Measurements from ENCODE around the gene FFAR3.
"Not testable (repeated sequence)": the region's sequence is repeated elsewhere in the genome, so short reads cannot be mapped to it uniquely, and the experiment has no call there.

The FFAR3 gene

GRCh38 chr19:35375505-35376307 is 17.4 kb downstream of the FFAR3 start:
- no peak for DNase-seq (ENCODE audit: low spot score)

GRCh38 chr19:35377656-35378055 is 19.4 kb downstream of the FFAR3 start:
- no peak for DNase-seq (ENCODE audit: low spot score)

- no peak for DNase-seq (ENCODE audit: low spot score)
These were observed 20.1 kb downstream of the FFAR3 start for GRCh38 chr19:35378356-35378755.

GRCh38 chr19:35379545-35379944 is 21.3 kb downstream of the FFAR3 start:
- DNase-seq (ENCODE audit: low spot score), result not testable (repeated sequence)

GRCh38 chr19:35379992-35380391 is 21.7 kb downstream of the FFAR3 start:
- DNase-seq (ENCODE audit: low spot score), result no peak

- no peak for DNase-seq (ENCODE audit: low spot score)
These were observed 22.3 kb downstream of the FFAR3 start for GRCh38 chr19:35380450-35381124.

- no peak for DNase-seq (ENCODE audit: low spot score)
These were observed 23.1 kb downstream of the FFAR3 start for GRCh38 chr19:35381318-35381717.

- DNase-seq (ENCODE audit: low spot score), result no peak
These were observed 23.7 kb downstream of the FFAR3 start for GRCh38 chr19:35381926-35382325.

GRCh38 chr19:35383536-35383935 is 25.3 kb downstream of the FFAR3 start:
- no peak for DNase-seq (ENCODE audit: low spot score)

GRCh38 chr19:35388277-35389054 is 30.2 kb downstream of the FFAR3 start:
- no peak for DNase-seq (ENCODE audit: low spot score)

- DNase-seq (ENCODE audit: low spot score), result no peak
These were observed 31.1 kb downstream of the FFAR3 start for GRCh38 chr19:35389192-35389861.

GRCh38 chr19:35392742-35393715 is 34.8 kb downstream of the FFAR3 start:
- DNase-seq (ENCODE audit: low spot score), result no peak

GRCh38 chr19:35395382-35396199 is 37.3 kb downstream of the FFAR3 start:
- DNase-seq (ENCODE audit: low spot score), result no peak

- no peak for DNase-seq (ENCODE audit: low spot score)
These were observed 38.1 kb downstream of the FFAR3 start for GRCh38 chr19:35396240-35396885.

GRCh38 chr19:35397064-35397463 is 38.8 kb downstream of the FFAR3 start:
- DNase-seq (ENCODE audit: low spot score), result no peak

- DNase-seq (ENCODE audit: low spot score), result no peak
These were observed 40.3 kb downstream of the FFAR3 start for GRCh38 chr19:35398570-35398969.

- DNase-seq (ENCODE audit: low spot score), result no peak
These were observed 41.0 kb downstream of the FFAR3 start for GRCh38 chr19:35399231-35399630.

- no peak for DNase-seq (ENCODE audit: low spot score)
These were observed 41.9 kb downstream of the FFAR3 start for GRCh38 chr19:35399948-35400772.

- no peak for DNase-seq (ENCODE audit: low spot score)
These were observed 42.5 kb downstream of the FFAR3 start for GRCh38 chr19:35400773-35401100.

Data from cerebellar cortex (tissue), 1 donor.